Calu3 (cell line): ENCODE measurements around the gene JADE1. TPM values are rescaled to one million over a fixed set of nuclear protein-coding genes. Genes with fewer than 3 reads are reported as not detected.

Experiments
- BruUV-seq: library from RNA; stranded (reverse); fragments of 400-500 nt; replicated peaks from 2 replicates; lab custom pipeline; 2021; lab: Mats Ljungman, UMichigan
- CTCF ChIA-PET: fragments of 300-600 bp; sonication (Branson Sonifier 250); formaldehyde crosslinking; loops from one replicate; lab custom pipeline; 2022; ENCODE audit warnings: antibody characterized with exemption; lab: Charles Lee
- DNase-seq: peaks from one replicate; pipeline ENCODE4 v3.0.0; 2022
- H3K27ac Mint-ChIP-seq: one replicate; pipeline ENCODE4 v1.8.0; 2022; ENCODE audit warnings: mixed read lengths; ENCODE audit not compliant: unreplicated experiment
- H3K27me3 Mint-ChIP-seq: one replicate; pipeline ENCODE4 v1.8.0; 2022; ENCODE audit warnings: mixed read lengths; ENCODE audit not compliant: unreplicated experiment
- H3K36me3 Mint-ChIP-seq: one replicate; pipeline ENCODE4 v1.8.0; 2022; ENCODE audit warnings: mild to moderate bottlenecking, moderate library complexity, mixed read lengths; ENCODE audit not compliant: insufficient read depth, unreplicated experiment
- H3K4me1 Mint-ChIP-seq: one replicate; pipeline ENCODE4 v1.8.0; 2022; ENCODE audit warnings: mild to moderate bottlenecking, low read depth, mixed read lengths; ENCODE audit not compliant: unreplicated experiment
- H3K4me3 Mint-ChIP-seq: one replicate; pipeline ENCODE4 v1.8.0; 2022; ENCODE audit warnings: mild to moderate bottlenecking, low read depth, moderate library complexity, mixed read lengths; ENCODE audit not compliant: unreplicated experiment
- H3K9me3 Mint-ChIP-seq: one replicate; pipeline ENCODE4 v1.8.0; 2022; ENCODE audit warnings: low read depth, mixed read lengths; ENCODE audit not compliant: unreplicated experiment
- intact Hi-C: fragments of 100-400 bp; cut with micrococcal nuclease; formaldehyde crosslinking; loops from one replicate; pipeline ENCODE4 v1.10.0; 2022; ENCODE audit not compliant: unreplicated experiment
- total RNA-seq: library from RNA; stranded (reverse); gene quantifications from 2 replicates; pipeline ENCODE4 v1.2.3, GENCODE V29; 2022
- TF ChIP-seq, protein P1 (sequence below): fragments of 200-600 bp; IDR thresholded peaks from one replicate; pipeline ENCODE4 v1.8.0; 2022; ENCODE audit warnings: antibody characterized with exemption; ENCODE audit not compliant: unreplicated experiment

The JADE1 gene
- total RNA-seq, 1 experiment from 2014 or later: 33.9 TPM

- CTCF ChIA-PET: no interaction called here
- Mint-ChIP-seq H3K4me3 (no peak overlapping the region), H3K9me3 (no peaks in the 10 kb centered on the region), H3K27me3 (no peaks in the 10 kb centered on the region), H3K36me3 (no peaks in the 10 kb centered on the region), H3K27ac (no peak overlapping the region), H3K4me1 (peaks cover 43% of the 10 kb centered on the region)
- intact Hi-C loops: no loop called here
- DNase-seq: peak; percentile 10
- TF ChIP-seq, protein P1, sequence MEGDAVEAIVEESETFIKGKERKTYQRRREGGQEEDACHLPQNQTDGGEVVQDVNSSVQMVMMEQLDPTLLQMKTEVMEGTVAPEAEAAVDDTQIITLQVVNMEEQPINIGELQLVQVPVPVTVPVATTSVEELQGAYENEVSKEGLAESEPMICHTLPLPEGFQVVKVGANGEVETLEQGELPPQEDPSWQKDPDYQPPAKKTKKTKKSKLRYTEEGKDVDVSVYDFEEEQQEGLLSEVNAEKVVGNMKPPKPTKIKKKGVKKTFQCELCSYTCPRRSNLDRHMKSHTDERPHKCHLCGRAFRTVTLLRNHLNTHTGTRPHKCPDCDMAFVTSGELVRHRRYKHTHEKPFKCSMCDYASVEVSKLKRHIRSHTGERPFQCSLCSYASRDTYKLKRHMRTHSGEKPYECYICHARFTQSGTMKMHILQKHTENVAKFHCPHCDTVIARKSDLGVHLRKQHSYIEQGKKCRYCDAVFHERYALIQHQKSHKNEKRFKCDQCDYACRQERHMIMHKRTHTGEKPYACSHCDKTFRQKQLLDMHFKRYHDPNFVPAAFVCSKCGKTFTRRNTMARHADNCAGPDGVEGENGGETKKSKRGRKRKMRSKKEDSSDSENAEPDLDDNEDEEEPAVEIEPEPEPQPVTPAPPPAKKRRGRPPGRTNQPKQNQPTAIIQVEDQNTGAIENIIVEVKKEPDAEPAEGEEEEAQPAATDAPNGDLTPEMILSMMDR: no peak
- BruUV-seq: no TSS peak
Measured at GRCh38 chr4:128825226-128825625, 15.7 kb downstream of the JADE1 start.

- Mint-ChIP-seq H3K4me3 (no peak overlapping the region), H3K27ac (no peak overlapping the region), H3K4me1 (peaks cover 62% of the 10 kb centered on the region), H3K9me3 (no peaks in the 10 kb centered on the region), H3K36me3 (no peaks in the 10 kb centered on the region), H3K27me3 (no peaks in the 10 kb centered on the region)
- no TSS peak for BruUV-seq
- CTCF ChIA-PET: no interaction called here
- DNase-seq: no peak
- intact Hi-C loops: no loop called here
- TF ChIP-seq, protein P1: no peak
Measured at GRCh38 chr4:128827296-128827695, 17.8 kb downstream of the JADE1 start.

- Mint-ChIP-seq H3K4me3 (peak overlapping the region; percentile 51), H3K9me3 (no peaks in the 10 kb centered on the region), H3K36me3 (peaks cover 11% of the 10 kb centered on the region), H3K27me3 (no peaks in the 10 kb centered on the region), H3K27ac (peak overlapping the region; percentile 60), H3K4me1 (peaks cover 48% of the 10 kb centered on the region)
- no TSS peak for BruUV-seq
- TF ChIP-seq, protein P1: no peak
- CTCF ChIA-PET: no interaction called here
- intact Hi-C loops: no loop called here
- no peak for DNase-seq
Measured at GRCh38 chr4:128830906-128831503, 21.5 kb downstream of the JADE1 start.

GRCh38 chr4:128831531-128832242 lies 22.2 kb downstream of the JADE1 start:
- CTCF ChIA-PET: no interaction called here
- intact Hi-C loops: no loop called here
- Mint-ChIP-seq H3K27ac (peak overlapping the region; percentile 60), H3K27me3 (no peaks in the 10 kb centered on the region), H3K4me1 (peaks cover 45% of the 10 kb centered on the region), H3K36me3 (peaks cover 11% of the 10 kb centered on the region), H3K9me3 (no peaks in the 10 kb centered on the region), H3K4me3 (peak overlapping the region; percentile 51)
- DNase-seq: no peak
- BruUV-seq: no TSS peak
- TF ChIP-seq, protein P1: no peak
